Type B pancreatic cell (in vitro differentiated cells): ENCODE measurements around the gene NT5DC2. TPM values are rescaled to one million over a fixed set of nuclear protein-coding genes. Genes with fewer than 3 reads are reported as not detected.

Experiments used
- DNase-seq: peaks from one replicate; pipeline ENCODE4 v3.0.0; 2021; ENCODE audit warnings: mixed read lengths; ENCODE audit not compliant: unreplicated experiment; ENCODE audit errors: extremely low spot score
- H3K27ac Mint-ChIP-seq: 2 replicates; pipeline ENCODE4 v1.8.0; 2021; ENCODE audit warnings: mild to moderate bottlenecking, mixed read lengths
- H3K27me3 Mint-ChIP-seq: 2 replicates; pipeline ENCODE4 v1.8.0; 2021; ENCODE audit warnings: mixed read lengths
- H3K36me3 Mint-ChIP-seq: 2 replicates; pipeline ENCODE4 v1.8.0; 2021; ENCODE audit warnings: mixed read lengths
- H3K4me1 Mint-ChIP-seq: one replicate; pipeline ENCODE4 v1.8.0; 2021; ENCODE audit warnings: mixed read lengths; ENCODE audit not compliant: unreplicated experiment
- H3K4me3 Mint-ChIP-seq: 2 replicates; pipeline ENCODE4 v1.8.0; 2021; ENCODE audit warnings: mild to moderate bottlenecking, mixed read lengths
- H3K9me3 Mint-ChIP-seq: 2 replicates; pipeline ENCODE4 v1.8.0; 2021; ENCODE audit warnings: mixed read lengths
- total RNA-seq: library from RNA; stranded (reverse); gene quantifications from 2 replicates; pipeline ENCODE4 v1.2.1, GENCODE V29; 2021; ENCODE audit warnings: low replicate concordance
- TF ChIP-seq, protein P1 (sequence below): fragments of 200-600 bp; sonication (generic); conservative IDR thresholded peaks from 2 replicates; pipeline ENCODE4 v1.5.0; 2021; ENCODE audit warnings: antibody characterized with exemption, mild to moderate bottlenecking

The NT5DC2 gene
- total RNA-seq, 1 donor from 2014 or later = 231 TPM

GRCh38 chr3:52512727-52513126 is 20.9 kb downstream of the NT5DC2 start:
- no peaks in the 10 kb centered on the region for H3K9me3 Mint-ChIP-seq
- peaks cover 5% of the 10 kb centered on the region for H3K4me1 Mint-ChIP-seq
- no peaks in the 10 kb centered on the region for H3K36me3 Mint-ChIP-seq
- TF ChIP-seq, protein P1, sequence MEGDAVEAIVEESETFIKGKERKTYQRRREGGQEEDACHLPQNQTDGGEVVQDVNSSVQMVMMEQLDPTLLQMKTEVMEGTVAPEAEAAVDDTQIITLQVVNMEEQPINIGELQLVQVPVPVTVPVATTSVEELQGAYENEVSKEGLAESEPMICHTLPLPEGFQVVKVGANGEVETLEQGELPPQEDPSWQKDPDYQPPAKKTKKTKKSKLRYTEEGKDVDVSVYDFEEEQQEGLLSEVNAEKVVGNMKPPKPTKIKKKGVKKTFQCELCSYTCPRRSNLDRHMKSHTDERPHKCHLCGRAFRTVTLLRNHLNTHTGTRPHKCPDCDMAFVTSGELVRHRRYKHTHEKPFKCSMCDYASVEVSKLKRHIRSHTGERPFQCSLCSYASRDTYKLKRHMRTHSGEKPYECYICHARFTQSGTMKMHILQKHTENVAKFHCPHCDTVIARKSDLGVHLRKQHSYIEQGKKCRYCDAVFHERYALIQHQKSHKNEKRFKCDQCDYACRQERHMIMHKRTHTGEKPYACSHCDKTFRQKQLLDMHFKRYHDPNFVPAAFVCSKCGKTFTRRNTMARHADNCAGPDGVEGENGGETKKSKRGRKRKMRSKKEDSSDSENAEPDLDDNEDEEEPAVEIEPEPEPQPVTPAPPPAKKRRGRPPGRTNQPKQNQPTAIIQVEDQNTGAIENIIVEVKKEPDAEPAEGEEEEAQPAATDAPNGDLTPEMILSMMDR = no peak
- H3K4me3 Mint-ChIP-seq = no peak overlapping the region
- DNase-seq = no peak
- H3K27me3 Mint-ChIP-seq = peaks cover 3% of the 10 kb centered on the region
- H3K27ac Mint-ChIP-seq = no peak overlapping the region

DNA sequence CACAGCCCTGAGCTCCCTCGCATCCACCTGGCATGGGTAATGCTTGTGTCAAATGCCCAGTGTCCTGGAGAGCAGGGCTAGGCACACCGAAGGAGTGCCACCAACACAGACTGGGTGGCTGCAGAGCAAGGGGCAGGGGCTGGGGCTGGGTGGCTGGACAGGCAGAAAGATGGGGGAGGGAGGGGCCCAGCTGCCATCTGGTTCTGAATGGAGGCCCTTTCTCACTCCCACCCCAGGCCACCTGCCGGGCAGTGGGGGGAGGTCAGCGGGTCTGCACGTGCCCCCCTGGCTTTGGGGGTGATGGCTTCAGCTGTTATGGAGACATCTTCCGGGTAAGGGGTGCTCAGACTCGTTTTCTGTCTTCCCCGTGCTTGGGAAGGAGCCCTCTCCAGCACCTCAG is 21.6 kb downstream of the NT5DC2 start:
- H3K4me3 Mint-ChIP-seq = no peak overlapping the region
- H3K36me3 Mint-ChIP-seq = no peaks in the 10 kb centered on the region
- H3K27me3 Mint-ChIP-seq = peaks cover 3% of the 10 kb centered on the region
- H3K9me3 Mint-ChIP-seq = no peaks in the 10 kb centered on the region
- peaks cover 5% of the 10 kb centered on the region for H3K4me1 Mint-ChIP-seq
- DNase-seq = no peak
- H3K27ac Mint-ChIP-seq = no peak overlapping the region
- TF ChIP-seq, protein P1 = no peak

- peaks cover 5% of the 10 kb centered on the region for H3K4me1 Mint-ChIP-seq
- no peak overlapping the region for H3K4me3 Mint-ChIP-seq
- no peak overlapping the region for H3K27ac Mint-ChIP-seq
- no peak for DNase-seq
- H3K27me3 Mint-ChIP-seq = peaks cover 3% of the 10 kb centered on the region
- H3K9me3 Mint-ChIP-seq = no peaks in the 10 kb centered on the region
- TF ChIP-seq, protein P1 = no peak
- H3K36me3 Mint-ChIP-seq = no peaks in the 10 kb centered on the region
These were observed 22.1 kb downstream of the NT5DC2 start for GRCh38 chr3:52511509-52511908.

DNA sequence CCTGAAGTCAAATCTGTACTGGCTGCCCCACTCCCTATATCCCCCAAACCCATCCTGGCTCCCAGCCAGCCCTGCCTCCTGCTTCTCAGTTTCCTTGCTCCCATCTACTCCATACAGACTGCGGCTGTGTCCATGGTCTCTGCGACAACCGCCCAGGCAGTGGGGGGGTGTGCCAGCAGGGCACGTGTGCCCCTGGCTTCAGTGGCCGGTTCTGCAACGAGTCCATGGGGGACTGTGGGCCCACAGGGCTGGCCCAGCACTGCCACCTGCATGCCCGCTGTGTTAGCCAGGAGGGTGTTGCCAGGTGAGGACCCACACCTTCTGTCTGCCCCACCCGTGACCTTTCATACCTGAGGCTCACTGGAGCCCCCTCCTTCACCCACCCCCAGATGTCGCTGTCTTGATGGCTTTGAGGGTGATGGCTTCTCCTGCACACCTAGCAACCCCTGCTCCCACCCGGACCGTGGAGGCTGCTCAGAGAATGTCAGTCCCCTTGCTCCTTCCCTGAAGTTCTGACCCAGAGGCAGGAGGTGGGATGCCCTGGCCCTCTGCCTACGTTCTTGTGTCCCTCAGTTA is 23.8 kb downstream of the NT5DC2 start:
- no peaks in the 10 kb centered on the region for H3K4me1 Mint-ChIP-seq
- no peaks in the 10 kb centered on the region for H3K9me3 Mint-ChIP-seq
- TF ChIP-seq, protein P1 = no peak
- no peaks in the 10 kb centered on the region for H3K36me3 Mint-ChIP-seq
- H3K27ac Mint-ChIP-seq = no peak overlapping the region
- no peaks in the 10 kb centered on the region for H3K27me3 Mint-ChIP-seq
- no peak for DNase-seq
- no peak overlapping the region for H3K4me3 Mint-ChIP-seq

DNA sequence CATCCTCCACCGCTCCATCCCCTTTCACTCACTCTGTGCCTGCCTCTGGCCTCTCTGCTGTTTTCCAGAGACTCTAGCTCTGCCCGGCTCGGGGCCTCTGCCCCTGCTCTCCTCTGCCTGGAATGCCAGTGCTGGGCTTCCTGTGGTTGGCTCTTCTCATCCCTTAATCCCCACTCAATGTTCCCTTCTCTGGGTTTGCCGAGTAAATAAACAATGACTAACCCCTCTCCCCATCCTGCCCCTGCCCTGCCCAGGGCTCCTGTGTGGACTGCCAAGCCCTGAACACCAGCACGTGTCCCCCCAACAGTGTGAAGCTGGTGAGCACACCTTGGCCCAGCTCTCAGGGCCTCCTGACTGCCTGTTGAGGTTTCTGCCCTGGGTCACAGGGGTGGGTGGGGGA is 26.3 kb downstream of the NT5DC2 start:
- Mint-ChIP-seq H3K36me3 (no peaks in the 10 kb centered on the region), H3K27me3 (no peaks in the 10 kb centered on the region), H3K27ac (no peak overlapping the region), H3K4me1 (no peaks in the 10 kb centered on the region), H3K9me3 (no peaks in the 10 kb centered on the region), H3K4me3 (no peak overlapping the region)
- TF ChIP-seq, protein P1 = no peak
- DNase-seq = no peak
